PC-9 (cell line): ENCODE measurements around the gene ATG5.

ENCODE experiments used
- CTCF ChIP-seq: fragments of 200-600 bp; sonication (generic); conservative IDR thresholded peaks from 2 replicates; pipeline ENCODE4 v1.6.1; 2017; ENCODE audit warnings: mixed run types, antibody characterized with exemption, mild to moderate bottlenecking, moderate library complexity
- EZH2 ChIP-seq: fragments of 200-600 bp; sonication (generic); IDR thresholded peaks from 2 replicates; pipeline ENCODE4 v1.8.0; 2017; ENCODE audit warnings: antibody characterized with exemption, low read depth

GRCh38 chr6:106309766-106310373 is 15.7 kb downstream of the ATG5 start:
- TF ChIP-seq CTCF (no peak), EZH2 (no peak)
